NCI-H446 treated with DMSO at 0.1 percent for 48 hours (cell line): ENCODE data around the gene NLRP8.
"Not testable (repeated sequence)": the region's sequence is repeated elsewhere in the genome, so short reads cannot be mapped to it uniquely, and the experiment has no call there.

Experiments used
- DNase-seq: peaks from one replicate; lab custom pipeline; 2025; lab: John Stamatoyannopoulos, UW

The NLRP8 gene

DNA sequence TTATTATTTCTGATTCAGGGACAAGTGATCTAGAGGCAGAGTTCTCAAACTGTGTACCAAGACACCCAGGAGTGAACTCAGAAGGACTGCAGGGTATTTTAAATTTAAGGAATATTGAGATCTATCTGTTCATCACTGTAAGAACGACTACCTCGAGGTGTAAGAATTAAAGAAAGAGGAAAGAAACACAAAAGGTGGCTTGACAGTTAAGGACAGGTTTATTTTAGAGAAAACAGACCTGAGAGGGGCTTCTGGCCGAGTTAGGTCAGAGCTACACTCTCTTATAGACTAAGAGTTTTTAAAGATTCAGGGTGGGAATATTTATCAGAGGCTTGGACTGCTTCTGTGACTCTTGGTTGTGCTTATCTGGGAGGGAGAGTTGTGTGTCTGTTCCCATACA lies 26.4 kb downstream of the NLRP8 start:
- DNase-seq = no peak

DNA sequence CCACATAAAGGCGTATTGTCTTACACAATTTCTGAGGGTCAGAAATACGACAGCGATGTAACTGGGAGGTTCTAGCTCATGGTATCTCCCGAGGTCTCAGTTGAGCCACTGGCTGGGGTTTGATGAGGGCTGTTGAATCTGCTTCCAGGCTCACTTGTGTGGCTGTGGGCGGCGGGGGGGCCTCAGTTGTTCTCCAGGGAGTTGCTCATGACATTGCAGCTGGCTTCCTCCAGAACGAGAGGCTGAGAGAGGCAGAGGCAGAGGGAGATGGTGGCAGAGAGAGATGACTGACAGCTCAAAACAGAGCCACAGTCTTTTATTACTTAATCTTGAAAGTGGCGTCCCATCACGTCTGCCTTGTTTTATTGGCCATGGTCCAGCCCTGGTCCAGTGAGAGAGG lies 32.8 kb downstream of the NLRP8 start:
- no peak for DNase-seq

DNA sequence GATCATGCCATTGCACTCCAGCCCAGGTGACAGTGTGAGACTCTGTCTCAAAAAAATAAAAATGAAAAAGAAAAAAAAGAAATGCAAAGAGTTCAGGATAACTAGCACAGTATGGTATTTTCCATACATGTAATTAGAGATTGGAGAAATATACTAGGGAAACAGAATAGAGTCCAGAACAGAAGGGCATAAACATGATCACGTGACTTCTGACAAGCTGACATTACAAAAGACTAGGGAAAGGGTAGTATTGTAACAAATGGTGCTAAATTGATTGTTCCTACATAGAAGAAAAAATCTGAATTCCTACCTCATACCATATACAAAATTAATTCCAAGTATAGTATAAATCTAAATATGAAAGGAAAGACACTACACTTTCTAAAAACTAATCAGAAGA lies 37.6 kb downstream of the NLRP8 start:
- DNase-seq = no peak

DNA sequence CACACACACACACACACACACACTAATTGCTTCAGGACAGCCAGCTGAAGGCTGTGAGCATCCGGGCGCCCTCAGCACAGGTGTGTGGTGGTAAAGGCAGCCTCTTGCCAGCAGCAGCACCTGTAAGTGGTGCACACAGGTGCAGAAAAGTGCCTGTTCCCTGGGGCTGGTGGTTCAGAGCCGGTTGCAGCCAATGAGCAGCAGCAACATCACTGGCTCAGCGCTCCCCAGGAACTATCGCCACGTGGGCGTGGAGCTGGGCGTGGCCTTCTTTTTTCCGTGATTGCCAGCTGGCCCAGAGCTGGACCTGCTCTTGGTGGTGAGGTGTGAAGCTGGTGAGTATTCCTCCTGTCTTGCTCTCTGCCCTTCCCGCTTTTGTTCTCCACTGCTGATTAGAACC lies 38.9 kb downstream of the NLRP8 start, which contains the start of gene NLRP5:
Gene NLRP5 (plus strand): TSS at position 289 of the 400 bp plus-strand sequence.
- no peak for DNase-seq

DNA sequence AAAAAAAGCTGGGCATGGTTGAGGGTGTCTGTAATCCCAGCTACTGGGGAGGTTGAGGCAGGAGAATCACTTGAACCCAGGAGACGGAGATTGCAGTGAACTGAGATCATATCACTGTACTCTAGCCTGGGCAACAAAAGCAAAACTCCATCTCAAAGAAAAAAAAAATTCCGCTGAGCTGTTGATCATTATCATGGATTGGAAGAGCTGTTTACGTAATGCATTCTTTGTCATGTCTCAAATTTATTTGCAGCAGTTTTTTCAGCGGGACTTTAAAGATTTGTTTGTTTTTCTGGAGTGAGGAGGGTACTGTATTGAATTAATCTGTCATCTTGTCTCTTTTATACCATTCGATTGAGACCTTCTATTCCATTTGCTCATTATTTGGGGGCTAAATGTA lies 43.2 kb downstream of the NLRP8 start:
- no peak for DNase-seq

DNA sequence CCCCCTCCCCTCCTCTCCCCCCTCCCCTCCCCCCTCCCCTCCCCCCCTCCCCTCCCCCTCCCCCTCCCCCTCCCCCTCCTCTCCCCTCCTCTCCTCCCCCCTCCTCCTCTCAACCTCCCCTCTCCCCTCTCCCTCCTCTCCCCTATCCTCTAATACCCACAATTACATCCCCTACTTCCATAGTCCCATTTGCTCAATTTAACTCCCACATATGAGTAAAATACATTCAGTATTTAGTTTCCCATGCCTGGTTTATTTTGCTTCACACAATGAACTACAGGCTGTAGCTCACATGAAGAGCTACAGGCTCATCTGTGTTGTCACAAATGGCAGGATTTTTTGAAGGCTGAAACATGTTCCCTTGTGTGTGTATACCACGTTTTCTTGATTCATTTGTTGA lies 45.9 kb downstream of the NLRP8 start:
- no peak for DNase-seq

DNA sequence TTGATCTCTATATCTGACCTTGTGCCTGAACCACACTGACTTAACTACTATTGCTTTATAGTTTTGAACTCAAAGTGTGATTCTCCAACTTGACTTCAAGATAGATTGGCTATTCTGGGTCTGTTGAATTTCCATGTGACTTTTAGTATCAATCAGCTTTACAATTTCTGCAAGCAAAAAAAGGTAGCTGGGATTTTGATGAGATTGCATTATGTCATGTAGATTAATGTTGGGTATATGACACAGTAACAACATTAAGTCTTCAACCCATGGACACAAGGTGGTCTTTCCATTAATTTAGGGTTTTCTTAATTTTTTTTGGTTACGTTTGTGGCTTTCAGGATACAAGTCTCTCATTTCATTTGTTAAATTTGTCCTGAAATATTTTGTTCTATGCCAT lies 67.1 kb downstream of the NLRP8 start:
- no peak for DNase-seq

DNA sequence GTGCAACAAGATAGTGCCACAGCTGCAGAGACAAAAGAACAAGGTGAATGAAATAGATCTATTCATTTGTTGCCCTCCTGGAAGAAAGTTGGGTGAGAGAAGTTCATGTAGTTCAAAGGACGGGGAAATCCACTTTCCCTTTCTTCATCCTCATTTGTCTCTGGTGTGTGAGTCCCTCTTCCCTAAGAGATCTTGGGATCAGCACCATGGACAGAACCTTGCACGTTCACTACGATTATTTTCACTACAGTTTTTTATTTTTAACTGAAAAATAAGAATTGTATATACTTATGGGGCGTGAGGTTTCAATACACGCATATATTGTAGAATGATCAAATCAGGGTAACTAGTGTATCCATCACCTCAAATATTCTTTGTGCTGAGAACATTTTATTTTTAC lies 68.1 kb downstream of the NLRP8 start:
- no peak for DNase-seq

DNA sequence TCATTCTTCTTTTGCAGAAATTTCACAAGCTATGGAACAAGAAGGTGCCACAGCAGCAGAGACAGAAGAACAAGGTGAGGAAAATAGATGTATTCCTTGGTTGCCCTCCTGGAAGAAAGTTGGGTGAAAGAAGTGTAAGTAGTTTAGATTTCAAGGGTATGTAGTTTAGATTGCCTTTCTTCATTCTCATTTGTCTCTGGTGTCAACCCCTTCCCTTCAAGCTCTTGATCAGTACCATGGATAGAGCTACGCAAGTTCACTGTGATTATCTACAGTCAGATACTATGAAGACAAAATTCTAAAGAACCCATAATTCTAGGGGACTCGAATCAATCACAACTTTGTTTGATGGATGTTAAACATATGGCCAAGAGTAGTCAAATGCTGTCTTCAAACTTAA lies 71.7 kb downstream of the NLRP8 start:
- DNase-seq = not testable (repeated sequence)

DNA sequence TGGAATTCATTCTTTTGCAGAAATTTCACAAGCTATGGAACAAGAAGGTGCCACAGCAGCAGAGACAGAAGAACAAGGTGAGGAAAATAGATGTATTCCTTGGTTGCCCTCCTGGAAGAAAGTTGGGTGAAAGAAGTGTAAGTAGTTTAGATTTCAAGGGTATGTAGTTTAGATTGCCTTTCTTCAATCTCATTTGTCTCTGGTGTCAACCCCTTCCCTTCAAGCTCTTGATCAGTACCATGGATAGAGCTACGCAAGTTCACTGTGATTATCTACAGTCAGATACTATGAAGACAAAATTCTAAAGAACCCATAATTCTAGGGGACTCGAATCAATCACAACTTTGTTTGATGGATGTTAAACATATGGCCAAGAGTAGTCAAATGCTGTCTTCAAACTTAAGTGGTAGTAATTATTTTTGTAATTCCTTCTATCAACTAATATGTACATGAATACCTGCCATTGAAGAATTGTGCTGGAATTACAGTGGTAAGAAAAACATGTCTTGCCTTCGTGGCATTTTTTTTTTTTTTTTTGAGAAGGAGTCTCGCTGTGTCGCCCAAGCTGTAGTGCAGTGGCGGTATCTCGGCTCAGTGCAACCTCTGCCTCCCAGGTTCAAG lies 72.8 kb downstream of the NLRP8 start:
- DNase-seq = not testable (repeated sequence)

DNA sequence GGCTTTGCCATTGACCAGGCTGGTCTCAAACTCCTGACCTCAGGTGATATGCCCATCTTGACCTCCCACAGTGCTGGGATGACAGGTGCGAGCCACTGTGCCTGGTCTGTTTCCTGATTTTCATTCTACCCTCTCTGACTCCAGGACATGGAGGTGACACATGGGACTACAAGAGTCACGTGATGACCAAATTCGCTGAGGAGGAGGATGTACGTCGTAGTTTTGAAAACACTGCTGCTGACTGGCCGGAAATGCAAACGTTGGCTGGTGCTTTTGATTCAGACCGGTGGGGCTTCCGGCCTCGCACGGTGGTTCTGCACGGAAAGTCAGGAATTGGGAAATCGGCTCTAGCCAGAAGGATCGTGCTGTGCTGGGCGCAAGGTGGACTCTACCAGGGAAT lies 79.1 kb downstream of the NLRP8 start:
- DNase-seq = no peak
